ENCODE measurements around the gene LGSN.

The LGSN gene

DNA sequence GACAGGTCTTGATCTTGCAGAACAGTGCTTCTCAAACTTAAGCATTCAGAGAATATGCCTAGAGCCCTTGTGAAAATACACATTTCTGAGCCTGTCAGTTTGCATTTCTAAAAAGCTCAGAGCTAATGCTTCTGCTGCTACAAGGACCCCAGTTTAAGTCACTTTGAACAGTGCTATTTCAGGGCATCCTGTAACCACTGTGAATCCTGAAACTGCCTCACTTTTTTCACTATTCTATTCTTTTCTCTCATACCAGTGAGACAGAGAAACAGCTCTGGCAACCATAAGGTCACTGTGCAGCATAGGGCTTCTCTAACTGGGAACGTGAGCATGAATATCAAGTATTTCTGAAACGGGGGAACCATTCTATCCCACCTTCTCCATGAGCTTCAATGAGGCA, 51.2 kb downstream of the LGSN start:
- Histone ChIP-seq H3K27ac (ENCODE audit: low read depth, low read length) (no peak overlapping the region), H3K36me3 (ENCODE audit: control insufficient read depth, insufficient read depth, low read length) (no peaks in the 10 kb centered on the region), H3K79me1 (ENCODE audit: low read length) (no peaks in the 10 kb centered on the region), H3K18ac (ENCODE audit: low read length) (no peak overlapping the region), H3K27me3 (ENCODE audit: insufficient read depth, low read length, poor library complexity) (no peaks in the 10 kb centered on the region), H3K4ac (ENCODE audit: low read depth, low read length) (peak overlapping the region; percentile 16), H2BK120ac (ENCODE audit: low read depth, low read length) (no peak overlapping the region), H3K9ac (ENCODE audit: low read length) (no peak overlapping the region), H2BK15ac (replicated peaks; ENCODE audit: low read depth) (no peak overlapping the region), H3K79me2 (ENCODE audit: control insufficient read depth, insufficient read depth, low read length) (no peaks in the 10 kb centered on the region), H3K23ac (ENCODE audit: low read length) (no peak overlapping the region), H4K5ac (ENCODE audit: low read length) (no peak overlapping the region), H3K56ac (ENCODE audit: low read length) (no peak overlapping the region), H2BK5ac (ENCODE audit: low read length) (no peak overlapping the region), H3K4me1 (ENCODE audit: control insufficient read depth, low read depth, low read length) (no peaks in the 10 kb centered on the region), H2AK5ac (ENCODE audit: low read length) (no peak overlapping the region), H3K4me3 (ENCODE audit: low read length) (no peak overlapping the region), H3K4me2 (ENCODE audit: low read length) (no peak overlapping the region), H4K8ac (ENCODE audit: low read depth, low read length) (no peak overlapping the region)
- DNase-seq: no peak
- no CpG with 5 or more reads among the region's 2 CpGs for WGBS (ENCODE audit: extremely low coverage, insufficient coverage, low lambda C conversion rate)

DNA sequence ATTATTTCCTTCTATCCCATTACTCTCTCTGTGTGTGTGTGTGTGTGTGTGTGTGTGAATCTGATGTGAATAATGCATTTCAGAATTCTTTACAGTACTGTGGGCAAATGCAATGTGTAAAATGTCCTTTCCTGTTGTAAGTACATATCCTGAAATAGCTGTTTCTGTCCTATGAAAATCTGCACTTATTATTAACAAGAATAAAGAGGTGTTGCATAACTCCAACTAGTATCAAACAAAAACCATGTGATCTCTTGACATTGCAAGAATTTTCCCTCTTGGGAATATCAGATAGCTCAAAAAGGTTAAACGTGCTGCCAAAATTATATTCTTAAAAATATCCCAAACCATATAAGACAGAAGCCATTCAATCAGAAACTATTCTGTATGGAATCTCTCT, 52.0 kb downstream of the LGSN start:
- Histone ChIP-seq H3K4ac (ENCODE audit: low read depth, low read length) (no peak overlapping the region), H3K4me2 (ENCODE audit: low read length) (no peak overlapping the region), H2BK120ac (ENCODE audit: low read depth, low read length) (no peak overlapping the region), H4K5ac (ENCODE audit: low read length) (no peak overlapping the region), H3K4me1 (ENCODE audit: control insufficient read depth, low read depth, low read length) (no peaks in the 10 kb centered on the region), H3K56ac (ENCODE audit: low read length) (no peak overlapping the region), H3K27ac (ENCODE audit: low read depth, low read length) (no peak overlapping the region), H3K79me1 (ENCODE audit: low read length) (no peaks in the 10 kb centered on the region), H3K79me2 (ENCODE audit: control insufficient read depth, insufficient read depth, low read length) (no peaks in the 10 kb centered on the region), H3K36me3 (ENCODE audit: control insufficient read depth, insufficient read depth, low read length) (no peaks in the 10 kb centered on the region), H3K18ac (ENCODE audit: low read length) (no peak overlapping the region), H2BK5ac (ENCODE audit: low read length) (no peak overlapping the region), H4K8ac (ENCODE audit: low read depth, low read length) (no peak overlapping the region), H3K4me3 (ENCODE audit: low read length) (no peak overlapping the region), H2BK15ac (replicated peaks; ENCODE audit: low read depth) (no peak overlapping the region), H2AK5ac (ENCODE audit: low read length) (no peak overlapping the region), H3K27me3 (ENCODE audit: insufficient read depth, low read length, poor library complexity) (no peaks in the 10 kb centered on the region), H3K9ac (ENCODE audit: low read length) (no peak overlapping the region), H3K23ac (ENCODE audit: low read length) (no peak overlapping the region)
- no peak for DNase-seq
- no CpG with 5 or more reads among the region's 1 CpG for WGBS (ENCODE audit: extremely low coverage, insufficient coverage, low lambda C conversion rate)

DNA sequence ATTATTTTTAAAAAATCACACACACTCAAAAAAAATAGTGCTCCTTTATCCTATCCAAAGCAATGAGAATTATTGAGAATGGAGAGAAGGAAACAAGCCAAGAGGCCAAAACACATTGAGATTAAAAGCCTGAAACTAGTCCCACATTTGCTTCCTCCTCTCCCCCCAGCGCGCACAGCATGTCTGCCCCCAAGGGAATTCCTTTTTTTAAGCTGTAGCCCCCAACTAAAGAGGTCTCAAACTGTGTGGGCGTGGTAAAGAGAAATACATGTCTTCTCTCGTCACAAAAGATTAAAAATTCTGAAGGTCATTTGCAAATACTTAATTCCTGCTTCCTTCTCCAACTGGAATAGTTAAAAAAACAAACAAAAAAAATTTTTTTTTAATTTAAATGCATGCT, 52.7 kb downstream of the LGSN start:
- Histone ChIP-seq H2BK5ac (ENCODE audit: low read length) (no peak overlapping the region), H3K18ac (ENCODE audit: low read length) (no peak overlapping the region), H3K4me1 (ENCODE audit: control insufficient read depth, low read depth, low read length) (no peaks in the 10 kb centered on the region), H3K79me1 (ENCODE audit: low read length) (no peaks in the 10 kb centered on the region), H3K9ac (ENCODE audit: low read length) (no peak overlapping the region), H3K79me2 (ENCODE audit: control insufficient read depth, insufficient read depth, low read length) (no peaks in the 10 kb centered on the region), H3K27me3 (ENCODE audit: insufficient read depth, low read length, poor library complexity) (no peaks in the 10 kb centered on the region), H3K4me3 (ENCODE audit: low read length) (no peak overlapping the region), H2AK5ac (ENCODE audit: low read length) (no peak overlapping the region), H3K56ac (ENCODE audit: low read length) (no peak overlapping the region), H2BK120ac (ENCODE audit: low read depth, low read length) (no peak overlapping the region), H3K23ac (ENCODE audit: low read length) (no peak overlapping the region), H3K36me3 (ENCODE audit: control insufficient read depth, insufficient read depth, low read length) (no peaks in the 10 kb centered on the region), H3K27ac (ENCODE audit: low read depth, low read length) (no peak overlapping the region), H3K4me2 (ENCODE audit: low read length) (no peak overlapping the region), H3K4ac (ENCODE audit: low read depth, low read length) (no peak overlapping the region), H4K8ac (ENCODE audit: low read depth, low read length) (no peak overlapping the region), H2BK15ac (replicated peaks; ENCODE audit: low read depth) (no peak overlapping the region), H4K5ac (ENCODE audit: low read length) (no peak overlapping the region)
- no peak for DNase-seq
- no CpG with 5 or more reads among the region's 4 CpGs for WGBS (ENCODE audit: extremely low coverage, insufficient coverage, low lambda C conversion rate)

DNA sequence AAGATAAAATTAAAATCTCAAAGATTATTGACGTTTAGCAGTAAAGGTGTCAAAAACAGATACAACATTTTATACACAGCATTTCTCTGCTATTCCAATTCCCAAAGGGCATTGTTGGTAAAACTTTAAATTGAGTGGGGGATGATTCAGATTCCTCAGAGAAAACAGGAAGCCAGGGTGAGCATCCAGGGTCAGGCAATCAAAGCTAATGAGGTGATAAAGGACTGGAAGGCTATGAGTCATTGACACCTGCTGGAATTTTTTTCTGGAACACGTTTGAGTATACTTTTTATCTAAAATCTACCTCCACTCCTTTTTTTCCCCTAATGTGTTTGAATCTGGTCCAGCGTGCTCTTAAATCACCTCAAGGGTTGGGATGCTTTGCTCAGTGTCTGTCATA, 56.3 kb downstream of the LGSN start:
- Histone ChIP-seq H4K5ac (ENCODE audit: low read length) (no peak overlapping the region), H3K4me3 (ENCODE audit: low read length) (no peak overlapping the region), H3K27me3 (ENCODE audit: insufficient read depth, low read length, poor library complexity) (no peaks in the 10 kb centered on the region), H2AK5ac (ENCODE audit: low read length) (no peak overlapping the region), H3K79me2 (ENCODE audit: control insufficient read depth, insufficient read depth, low read length) (no peaks in the 10 kb centered on the region), H3K56ac (ENCODE audit: low read length) (no peak overlapping the region), H2BK15ac (replicated peaks; ENCODE audit: low read depth) (no peak overlapping the region), H2BK120ac (ENCODE audit: low read depth, low read length) (no peak overlapping the region), H3K23ac (ENCODE audit: low read length) (no peak overlapping the region), H4K8ac (ENCODE audit: low read depth, low read length) (no peak overlapping the region), H3K27ac (ENCODE audit: low read depth, low read length) (no peak overlapping the region), H2BK5ac (ENCODE audit: low read length) (no peak overlapping the region), H3K79me1 (ENCODE audit: low read length) (no peaks in the 10 kb centered on the region), H3K9ac (ENCODE audit: low read length) (no peak overlapping the region), H3K4ac (ENCODE audit: low read depth, low read length) (no peak overlapping the region), H3K18ac (ENCODE audit: low read length) (no peak overlapping the region), H3K36me3 (ENCODE audit: control insufficient read depth, insufficient read depth, low read length) (no peaks in the 10 kb centered on the region), H3K4me2 (ENCODE audit: low read length) (no peak overlapping the region), H3K4me1 (ENCODE audit: control insufficient read depth, low read depth, low read length) (no peaks in the 10 kb centered on the region)
- DNase-seq: peak; percentile 91
- WGBS (ENCODE audit: extremely low coverage, insufficient coverage, low lambda C conversion rate): no CpG with 5 or more reads among the region's 3 CpGs

DNA sequence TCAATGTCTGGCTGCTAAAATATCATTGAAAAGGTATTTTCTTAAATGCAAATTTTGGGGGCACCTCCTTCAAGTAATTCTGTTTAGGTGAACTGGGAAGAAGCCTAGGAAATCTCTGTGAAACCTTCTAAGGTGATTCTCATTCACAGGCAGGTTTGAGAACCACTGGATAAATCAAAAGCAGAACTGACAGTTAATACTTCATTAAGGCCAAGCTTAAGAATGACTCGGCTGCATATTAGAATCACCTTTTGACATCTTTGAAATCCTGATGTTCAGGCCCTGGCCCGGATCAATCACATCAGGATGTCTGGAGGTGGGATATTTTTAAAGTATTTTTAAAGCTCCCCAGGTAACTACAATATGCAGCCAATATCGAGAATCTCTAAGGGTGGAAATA, 58.0 kb downstream of the LGSN start:
- Histone ChIP-seq H3K23ac (ENCODE audit: low read length) (no peak overlapping the region), H3K18ac (ENCODE audit: low read length) (no peak overlapping the region), H3K79me1 (ENCODE audit: low read length) (no peaks in the 10 kb centered on the region), H3K27ac (ENCODE audit: low read depth, low read length) (no peak overlapping the region), H3K4ac (ENCODE audit: low read depth, low read length) (no peak overlapping the region), H4K8ac (ENCODE audit: low read depth, low read length) (peak overlapping the region; percentile 5), H3K4me1 (ENCODE audit: control insufficient read depth, low read depth, low read length) (no peaks in the 10 kb centered on the region), H3K4me3 (ENCODE audit: low read length) (no peak overlapping the region), H2BK15ac (replicated peaks; ENCODE audit: low read depth) (peak overlapping the region; percentile 28), H3K36me3 (ENCODE audit: control insufficient read depth, insufficient read depth, low read length) (no peaks in the 10 kb centered on the region), H3K79me2 (ENCODE audit: control insufficient read depth, insufficient read depth, low read length) (no peaks in the 10 kb centered on the region), H3K9ac (ENCODE audit: low read length) (no peak overlapping the region), H2AK5ac (ENCODE audit: low read length) (no peak overlapping the region), H2BK5ac (ENCODE audit: low read length) (no peak overlapping the region), H3K4me2 (ENCODE audit: low read length) (no peak overlapping the region), H3K27me3 (ENCODE audit: insufficient read depth, low read length, poor library complexity) (no peaks in the 10 kb centered on the region), H3K56ac (ENCODE audit: low read length) (no peak overlapping the region), H2BK120ac (ENCODE audit: low read depth, low read length) (no peak overlapping the region), H4K5ac (ENCODE audit: low read length) (no peak overlapping the region)
- DNase-seq: no peak
- WGBS (ENCODE audit: extremely low coverage, insufficient coverage, low lambda C conversion rate): no CpG with 5 or more reads among the region's 3 CpGs

DNA sequence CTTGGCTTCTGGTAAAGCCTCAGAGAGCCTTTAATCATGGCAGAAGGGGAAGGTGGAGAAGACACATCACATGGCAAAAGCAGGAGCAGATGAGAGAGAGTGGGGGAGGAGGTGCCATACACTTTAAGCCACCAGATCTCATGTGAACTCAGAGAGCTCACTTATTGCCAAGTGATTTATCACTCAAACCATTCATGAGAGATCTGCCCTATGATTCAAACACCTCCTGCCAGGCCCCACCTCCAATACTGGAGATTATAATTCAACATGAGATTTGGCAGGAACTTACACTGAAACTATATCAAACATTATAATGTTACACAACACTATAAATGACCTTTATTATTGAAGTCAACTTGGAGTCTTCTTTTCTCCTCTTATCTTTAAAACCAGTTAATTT, 60.6 kb downstream of the LGSN start:
- Histone ChIP-seq H3K36me3 (ENCODE audit: control insufficient read depth, insufficient read depth, low read length) (no peaks in the 10 kb centered on the region), H2AK5ac (ENCODE audit: low read length) (no peak overlapping the region), H2BK5ac (ENCODE audit: low read length) (no peak overlapping the region), H3K23ac (ENCODE audit: low read length) (no peak overlapping the region), H3K9ac (ENCODE audit: low read length) (no peak overlapping the region), H2BK120ac (ENCODE audit: low read depth, low read length) (no peak overlapping the region), H3K18ac (ENCODE audit: low read length) (no peak overlapping the region), H3K27me3 (ENCODE audit: insufficient read depth, low read length, poor library complexity) (no peaks in the 10 kb centered on the region), H3K79me2 (ENCODE audit: control insufficient read depth, insufficient read depth, low read length) (no peaks in the 10 kb centered on the region), H3K79me1 (ENCODE audit: low read length) (no peaks in the 10 kb centered on the region), H4K5ac (ENCODE audit: low read length) (no peak overlapping the region), H3K27ac (ENCODE audit: low read depth, low read length) (no peak overlapping the region), H3K56ac (ENCODE audit: low read length) (no peak overlapping the region), H3K4me1 (ENCODE audit: control insufficient read depth, low read depth, low read length) (no peaks in the 10 kb centered on the region), H3K4ac (ENCODE audit: low read depth, low read length) (no peak overlapping the region), H3K4me3 (ENCODE audit: low read length) (no peak overlapping the region), H3K4me2 (ENCODE audit: low read length) (no peak overlapping the region), H2BK15ac (replicated peaks; ENCODE audit: low read depth) (no peak overlapping the region), H4K8ac (ENCODE audit: low read depth, low read length) (no peak overlapping the region)
- no peak for DNase-seq
